Stomach (tissue), 4 donors: ENCODE data around the gene AADAC.

Experiments
- EP300 ChIP-seq: sonication (generic); formaldehyde crosslinking; IDR thresholded peaks from one replicate; pipeline ENCODE4 v1.6.1; 2017; ENCODE audit warnings: antibody characterized with exemption
- POLR2A ChIP-seq, 4 donors: fragments of 450-650 bp; IDR thresholded peaks; one replicate each; pipeline ENCODE4 v1.6.1; 2016; ENCODE audit warnings: antibody characterized with exemption in 4 of 4, control low read depth in 2 of 4, mild to moderate bottlenecking in 1 of 4, moderate library complexity in 1 of 4
- POLR2AphosphoS5 ChIP-seq, 3 donors: sonication (generic); formaldehyde crosslinking; IDR thresholded peaks; one replicate each; pipeline ENCODE4 v1.6.1; 2016; ENCODE audit warnings: antibody characterized with exemption in 3 of 3
- TF ChIP-seq, protein P1 (sequence below), 7 experiments: fragments of 450-650 bp in 4 of 7; fragments of 200-600 bp in 3 of 7; sonication (generic) in 3 of 7; IDR thresholded peaks; one replicate each; pipeline ENCODE4 v1.5.1; 2016 to 2019; ENCODE audit warnings: antibody characterized with exemption in 7 of 7, control low read depth in 2 of 7, mild to moderate bottlenecking in 1 of 7

DNA sequence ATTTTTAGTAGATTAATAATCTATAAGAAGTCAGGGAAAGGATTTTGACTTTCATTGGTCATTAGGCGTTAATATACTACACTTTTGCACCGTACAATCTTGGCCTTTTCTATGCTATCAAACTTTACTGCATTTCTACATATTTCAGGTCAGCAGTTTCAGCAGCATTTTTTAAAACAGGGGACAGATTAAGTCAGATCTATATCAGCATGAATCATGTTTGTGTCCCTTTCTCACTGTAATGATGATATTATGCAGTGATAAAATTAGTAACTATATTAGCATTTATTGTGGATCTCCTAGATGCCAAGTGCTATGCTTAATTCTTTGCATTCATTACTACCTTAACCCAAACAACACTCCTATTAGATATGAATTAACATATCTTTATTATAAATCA lies 20.3 kb upstream of the AADAC start:
- TF ChIP-seq POLR2A (IDR thresholded peaks at IDR 0.05) (no peak), POLR2AphosphoS5 (IDR thresholded peaks at IDR 0.05) (no peak), EP300 (no peak)
- TF ChIP-seq, protein P1, sequence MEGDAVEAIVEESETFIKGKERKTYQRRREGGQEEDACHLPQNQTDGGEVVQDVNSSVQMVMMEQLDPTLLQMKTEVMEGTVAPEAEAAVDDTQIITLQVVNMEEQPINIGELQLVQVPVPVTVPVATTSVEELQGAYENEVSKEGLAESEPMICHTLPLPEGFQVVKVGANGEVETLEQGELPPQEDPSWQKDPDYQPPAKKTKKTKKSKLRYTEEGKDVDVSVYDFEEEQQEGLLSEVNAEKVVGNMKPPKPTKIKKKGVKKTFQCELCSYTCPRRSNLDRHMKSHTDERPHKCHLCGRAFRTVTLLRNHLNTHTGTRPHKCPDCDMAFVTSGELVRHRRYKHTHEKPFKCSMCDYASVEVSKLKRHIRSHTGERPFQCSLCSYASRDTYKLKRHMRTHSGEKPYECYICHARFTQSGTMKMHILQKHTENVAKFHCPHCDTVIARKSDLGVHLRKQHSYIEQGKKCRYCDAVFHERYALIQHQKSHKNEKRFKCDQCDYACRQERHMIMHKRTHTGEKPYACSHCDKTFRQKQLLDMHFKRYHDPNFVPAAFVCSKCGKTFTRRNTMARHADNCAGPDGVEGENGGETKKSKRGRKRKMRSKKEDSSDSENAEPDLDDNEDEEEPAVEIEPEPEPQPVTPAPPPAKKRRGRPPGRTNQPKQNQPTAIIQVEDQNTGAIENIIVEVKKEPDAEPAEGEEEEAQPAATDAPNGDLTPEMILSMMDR (IDR thresholded peaks at IDR 0.05): no peak
